Parathyroid adenoma (tissue), 2 donors: ENCODE data around the gene LAMA2.

ENCODE experiments used
- H2AFZ ChIP-seq: fragments of 300-600 bp; sonication (generic); one replicate; pipeline ENCODE4 v1.7.0; 2017; ENCODE audit warnings: antibody characterized with exemption, mild to moderate bottlenecking
- H3K27ac ChIP-seq: fragments of 300-600 bp; sonication (generic); one replicate; pipeline ENCODE4 v1.7.0; 2017
- H3K27me3 ChIP-seq: fragments of 300-600 bp; sonication (generic); one replicate; pipeline ENCODE4 v1.7.0; 2017; ENCODE audit warnings: low read length; ENCODE audit not compliant: control insufficient read depth, insufficient read depth
- H3K36me3 ChIP-seq: fragments of 300-600 bp; sonication (generic); one replicate; pipeline ENCODE4 v1.7.0; 2017; ENCODE audit warnings: low read length; ENCODE audit not compliant: control insufficient read depth, insufficient read depth
- H3K4me1 ChIP-seq: fragments of 300-600 bp; sonication (generic); one replicate; pipeline ENCODE4 v1.7.0; 2017; ENCODE audit warnings: control low read depth
- H3K4me2 ChIP-seq: fragments of 300-600 bp; sonication (generic); one replicate; pipeline ENCODE4 v1.7.0; 2017; ENCODE audit warnings: low read length
- H3K4me3 ChIP-seq: fragments of 300-600 bp; sonication (generic); one replicate; pipeline ENCODE4 v1.7.0; 2017; ENCODE audit warnings: low read depth, low read length
- H3K79me2 ChIP-seq: fragments of 300-600 bp; sonication (generic); one replicate; pipeline ENCODE4 v1.7.0; 2017; ENCODE audit warnings: control low read depth
- H3K9ac ChIP-seq: fragments of 300-600 bp; sonication (generic); one replicate; pipeline ENCODE4 v1.7.0; 2017; ENCODE audit warnings: mild to moderate bottlenecking
- H3K9me3 ChIP-seq: fragments of 300-600 bp; sonication (generic); one replicate; pipeline ENCODE4 v1.7.0; 2017; ENCODE audit warnings: low read length; ENCODE audit not compliant: control insufficient read depth
- TF ChIP-seq, protein P1 (sequence below): fragments of 300-600 bp; sonication (generic); IDR thresholded peaks from one replicate; pipeline ENCODE4 v1.7.0; 2017; ENCODE audit warnings: antibody characterized with exemption, mild to moderate bottlenecking
- donor health status: primary hyperparathyroidism.

LAMA2 gene

DNA sequence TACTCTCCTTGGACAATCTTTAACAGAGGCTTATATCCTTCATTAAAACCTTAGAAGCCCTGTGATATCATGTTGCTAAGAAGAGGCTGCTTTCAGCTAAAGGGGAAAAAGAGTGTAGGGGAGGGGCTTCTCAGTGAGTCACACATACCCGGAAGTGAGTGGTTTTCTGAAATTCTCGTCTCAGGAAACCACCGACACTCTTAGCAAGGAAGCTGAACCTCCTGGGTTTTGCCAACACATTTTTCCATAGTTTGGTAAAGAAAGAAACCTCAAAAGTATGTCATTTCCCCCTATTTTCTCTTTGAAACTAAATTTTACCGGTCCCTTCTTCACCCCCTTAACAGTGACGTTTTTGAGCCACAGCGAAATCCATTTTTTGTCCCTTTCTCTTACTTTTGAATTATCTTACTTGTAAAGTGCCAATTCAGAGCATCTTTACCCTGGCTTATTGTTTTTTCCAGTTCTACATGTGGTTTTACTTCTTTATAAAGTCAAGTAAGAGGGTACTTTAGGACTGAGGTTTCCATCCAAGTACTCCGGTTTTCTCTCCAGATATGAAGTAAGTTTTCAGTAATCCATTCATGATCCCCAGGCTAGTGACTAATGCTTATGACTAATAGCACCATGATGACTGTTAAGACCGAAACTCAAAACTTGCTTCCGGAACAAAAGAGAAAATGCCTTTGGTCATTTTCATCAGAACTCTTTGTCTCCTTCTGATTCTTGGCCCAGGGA is 607.8 kb downstream of the LAMA2 start:
- Histone ChIP-seq H3K4me3 (no peak overlapping the region), H3K9ac (no peak overlapping the region)

GRCh38 chr6:129491436-129491835 is 608.5 kb downstream of the LAMA2 start:
- Histone ChIP-seq H3K36me3 (no peaks in the 10 kb centered on the region), H3K79me2 (no peaks in the 10 kb centered on the region), H3K4me1 (no peaks in the 10 kb centered on the region), H3K4me2 (no peak overlapping the region), H2AFZ (no peak overlapping the region), H3K27me3 (no peaks in the 10 kb centered on the region), H3K9me3 (no peaks in the 10 kb centered on the region), H3K9ac (no peak overlapping the region), H3K4me3 (no peak overlapping the region), H3K27ac (peak overlapping the region; percentile 68)
- TF ChIP-seq, protein P1, sequence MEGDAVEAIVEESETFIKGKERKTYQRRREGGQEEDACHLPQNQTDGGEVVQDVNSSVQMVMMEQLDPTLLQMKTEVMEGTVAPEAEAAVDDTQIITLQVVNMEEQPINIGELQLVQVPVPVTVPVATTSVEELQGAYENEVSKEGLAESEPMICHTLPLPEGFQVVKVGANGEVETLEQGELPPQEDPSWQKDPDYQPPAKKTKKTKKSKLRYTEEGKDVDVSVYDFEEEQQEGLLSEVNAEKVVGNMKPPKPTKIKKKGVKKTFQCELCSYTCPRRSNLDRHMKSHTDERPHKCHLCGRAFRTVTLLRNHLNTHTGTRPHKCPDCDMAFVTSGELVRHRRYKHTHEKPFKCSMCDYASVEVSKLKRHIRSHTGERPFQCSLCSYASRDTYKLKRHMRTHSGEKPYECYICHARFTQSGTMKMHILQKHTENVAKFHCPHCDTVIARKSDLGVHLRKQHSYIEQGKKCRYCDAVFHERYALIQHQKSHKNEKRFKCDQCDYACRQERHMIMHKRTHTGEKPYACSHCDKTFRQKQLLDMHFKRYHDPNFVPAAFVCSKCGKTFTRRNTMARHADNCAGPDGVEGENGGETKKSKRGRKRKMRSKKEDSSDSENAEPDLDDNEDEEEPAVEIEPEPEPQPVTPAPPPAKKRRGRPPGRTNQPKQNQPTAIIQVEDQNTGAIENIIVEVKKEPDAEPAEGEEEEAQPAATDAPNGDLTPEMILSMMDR, result no peak

More for the DNA sequence above, 607.8 kb downstream of the LAMA2 start:
- H3K4me1 ChIP-seq, result no peaks in the 10 kb centered on the region
- H2AFZ ChIP-seq, result peak overlapping the region; percentile 30
- H3K27ac ChIP-seq, result peak overlapping the region; percentile 68
- no peaks in the 10 kb centered on the region for H3K27me3 ChIP-seq
- peak overlapping the region; percentile 19 for H3K4me2 ChIP-seq
- no peaks in the 10 kb centered on the region for H3K79me2 ChIP-seq
- TF ChIP-seq, protein P1, result no peak
- no peaks in the 10 kb centered on the region for H3K36me3 ChIP-seq
- no peaks in the 10 kb centered on the region for H3K9me3 ChIP-seq

GRCh38 chr6:129492260-129492659 is 609.3 kb downstream of the LAMA2 start:
- no peaks in the 10 kb centered on the region for H3K4me1 ChIP-seq
- H3K79me2 ChIP-seq, result no peaks in the 10 kb centered on the region
- no peak overlapping the region for H3K9ac ChIP-seq
- H3K27ac ChIP-seq, result no peak overlapping the region
- H3K9me3 ChIP-seq, result no peaks in the 10 kb centered on the region
- H3K36me3 ChIP-seq, result no peaks in the 10 kb centered on the region
- H3K4me3 ChIP-seq, result no peak overlapping the region
- H3K4me2 ChIP-seq, result no peak overlapping the region
- H3K27me3 ChIP-seq, result no peaks in the 10 kb centered on the region
- TF ChIP-seq, protein P1, result no peak
- no peak overlapping the region for H2AFZ ChIP-seq

DNA sequence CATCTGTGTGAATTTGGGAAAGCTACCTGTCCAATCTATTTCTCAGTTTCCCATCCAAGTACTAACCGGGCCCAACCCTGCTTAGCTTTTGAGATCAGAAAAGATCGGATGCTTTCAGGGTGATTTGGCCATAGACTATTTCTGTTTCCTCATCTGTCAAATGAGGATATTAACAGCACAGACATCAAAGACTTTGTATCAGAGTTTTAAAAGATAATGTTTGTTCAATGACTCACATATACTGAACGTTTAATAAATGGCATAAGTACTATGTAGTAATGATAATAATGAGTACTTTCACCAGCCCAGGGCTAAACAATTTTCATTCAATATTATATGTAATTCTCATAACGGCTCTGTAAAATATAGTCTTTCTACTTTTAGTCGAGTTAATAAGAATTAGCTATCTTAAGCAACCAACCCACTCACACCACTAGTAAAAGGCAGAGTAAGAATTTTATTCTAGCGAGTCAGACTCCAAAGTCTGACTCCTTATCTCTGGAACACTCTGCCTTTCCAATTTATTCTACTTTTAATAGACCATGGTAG is 610.5 kb downstream of the LAMA2 start:
- no peaks in the 10 kb centered on the region for H3K79me2 ChIP-seq
- H3K4me1 ChIP-seq, result peaks cover 1% of the 10 kb centered on the region
- H3K9ac ChIP-seq, result no peak overlapping the region
- no peak overlapping the region for H3K4me2 ChIP-seq
- no peak overlapping the region for H3K4me3 ChIP-seq
- H3K9me3 ChIP-seq, result no peaks in the 10 kb centered on the region
- TF ChIP-seq, protein P1, result no peak
- no peak overlapping the region for H3K27ac ChIP-seq
- H3K36me3 ChIP-seq, result no peaks in the 10 kb centered on the region
- H3K27me3 ChIP-seq, result no peaks in the 10 kb centered on the region
- H2AFZ ChIP-seq, result no peak overlapping the region

DNA sequence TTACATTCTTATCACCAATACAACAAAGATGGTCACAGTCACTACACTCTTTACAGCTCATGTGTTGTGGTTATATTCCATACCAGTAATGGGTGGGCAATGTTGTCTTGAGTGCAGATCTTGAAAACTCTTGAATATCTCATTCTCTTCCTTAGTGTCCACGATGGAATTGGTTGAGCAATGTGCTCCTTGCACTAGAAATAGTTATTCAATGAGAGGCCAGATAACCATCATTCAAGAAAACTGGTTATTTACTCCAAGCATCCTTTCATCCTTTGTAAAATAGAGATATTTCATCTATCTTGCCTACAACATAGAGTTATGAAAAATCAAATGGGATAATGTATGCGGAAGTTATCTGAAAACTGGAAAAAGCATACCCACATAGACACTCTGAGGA is 611.2 kb downstream of the LAMA2 start:
- Histone ChIP-seq H3K4me1 (peaks cover 6% of the 10 kb centered on the region), H3K27me3 (no peaks in the 10 kb centered on the region), H3K9ac (no peak overlapping the region), H3K27ac (no peak overlapping the region), H3K9me3 (no peaks in the 10 kb centered on the region), H3K36me3 (no peaks in the 10 kb centered on the region), H3K4me2 (no peak overlapping the region), H2AFZ (no peak overlapping the region), H3K79me2 (no peaks in the 10 kb centered on the region), H3K4me3 (no peak overlapping the region)
- TF ChIP-seq, protein P1, result no peak
